Parathyroid adenoma (tissue), 2 donors: ENCODE results near the gene AJM1.
A peak's percentile ranks its signal among the peaks of the same experiment; 100 is the strongest.

Experiments used
- H2AFZ ChIP-seq: fragments of 300-600 bp; sonication (generic); one replicate; pipeline ENCODE4 v1.7.0; 2017; ENCODE audit warnings: antibody characterized with exemption, mild to moderate bottlenecking
- H3K27ac ChIP-seq: fragments of 300-600 bp; sonication (generic); one replicate; pipeline ENCODE4 v1.7.0; 2017
- H3K27me3 ChIP-seq: fragments of 300-600 bp; sonication (generic); one replicate; pipeline ENCODE4 v1.7.0; 2017; ENCODE audit warnings: low read length; ENCODE audit not compliant: control insufficient read depth, insufficient read depth
- H3K36me3 ChIP-seq: fragments of 300-600 bp; sonication (generic); one replicate; pipeline ENCODE4 v1.7.0; 2017; ENCODE audit warnings: low read length; ENCODE audit not compliant: control insufficient read depth, insufficient read depth
- H3K4me1 ChIP-seq: fragments of 300-600 bp; sonication (generic); one replicate; pipeline ENCODE4 v1.7.0; 2017; ENCODE audit warnings: control low read depth
- H3K4me2 ChIP-seq: fragments of 300-600 bp; sonication (generic); one replicate; pipeline ENCODE4 v1.7.0; 2017; ENCODE audit warnings: low read length
- H3K4me3 ChIP-seq: fragments of 300-600 bp; sonication (generic); one replicate; pipeline ENCODE4 v1.7.0; 2017; ENCODE audit warnings: low read depth, low read length
- H3K79me2 ChIP-seq: fragments of 300-600 bp; sonication (generic); one replicate; pipeline ENCODE4 v1.7.0; 2017; ENCODE audit warnings: control low read depth
- H3K9ac ChIP-seq: fragments of 300-600 bp; sonication (generic); one replicate; pipeline ENCODE4 v1.7.0; 2017; ENCODE audit warnings: mild to moderate bottlenecking
- H3K9me3 ChIP-seq: fragments of 300-600 bp; sonication (generic); one replicate; pipeline ENCODE4 v1.7.0; 2017; ENCODE audit warnings: low read length; ENCODE audit not compliant: control insufficient read depth
- CTCF ChIP-seq: fragments of 300-600 bp; sonication (generic); IDR thresholded peaks from one replicate; pipeline ENCODE4 v1.7.0; 2017; ENCODE audit warnings: antibody characterized with exemption, mild to moderate bottlenecking
- donor health status: primary hyperparathyroidism.

AJM1 gene

GRCh38 chr9:136847088-136847825 is 5.0 kb downstream of the AJM1 start:
- Histone ChIP-seq H3K4me1 (peaks cover 5% of the 10 kb centered on the region), H3K27me3 (no peaks in the 10 kb centered on the region), H3K27ac (peak overlapping the region; percentile 47)

GRCh38 chr9:136847826-136848392 is 5.6 kb downstream of the AJM1 start:
- Histone ChIP-seq H3K4me2 (peak overlapping the region; percentile 93), H3K4me1 (peaks cover 5% of the 10 kb centered on the region), H3K4me3 (peak overlapping the region; percentile 96), H3K36me3 (no peaks in the 10 kb centered on the region), H3K9me3 (no peaks in the 10 kb centered on the region), H3K79me2 (no peaks in the 10 kb centered on the region), H2AFZ (peak overlapping the region; percentile 38), H3K27me3 (no peaks in the 10 kb centered on the region), H3K27ac (peak overlapping the region; percentile 47), H3K9ac (no peak overlapping the region)
- no peak for TF ChIP-seq CTCF

More at GRCh38 chr9:136847088-136847825, 5.0 kb downstream of the AJM1 start:
- no peak for TF ChIP-seq CTCF
- Histone ChIP-seq H3K79me2 (no peaks in the 10 kb centered on the region), H2AFZ (no peak overlapping the region), H3K9ac (no peak overlapping the region), H3K4me3 (peak overlapping the region; percentile 96), H3K4me2 (peak overlapping the region; percentile 93), H3K36me3 (no peaks in the 10 kb centered on the region), H3K9me3 (no peaks in the 10 kb centered on the region)

- H3K4me1 ChIP-seq: peaks cover 5% of the 10 kb centered on the region
- H3K9ac ChIP-seq: no peak overlapping the region
- H3K9me3 ChIP-seq: no peaks in the 10 kb centered on the region
- H3K27ac ChIP-seq: peak overlapping the region; percentile 73
- peak overlapping the region; percentile 96 for H3K4me3 ChIP-seq
- peak overlapping the region; percentile 93 for H3K4me2 ChIP-seq
- H2AFZ ChIP-seq: peak overlapping the region; percentile 38
- H3K36me3 ChIP-seq: no peaks in the 10 kb centered on the region
- no peaks in the 10 kb centered on the region for H3K27me3 ChIP-seq
- no peaks in the 10 kb centered on the region for H3K79me2 ChIP-seq
- no peak for TF ChIP-seq CTCF
These were observed 6.2 kb downstream of the AJM1 start for GRCh38 chr9:136848393-136849037.

GRCh38 chr9:136849038-136849959 is 7.0 kb downstream of the AJM1 start, which contains the start of gene PHPT1:
TSS of gene PHPT1 (plus strand) at chr9:136849409. CDS start at chr9:136849431, 22 bp downstream.
- Histone ChIP-seq H3K4me1 (peaks cover 5% of the 10 kb centered on the region), H3K27me3 (no peaks in the 10 kb centered on the region), H3K4me3 (peak within 1 kb of the TSS; percentile 96), H3K27ac (peak within 1 kb of the TSS; percentile 73), H3K9me3 (no peaks in the 10 kb centered on the region), H3K4me2 (peak within 1 kb of the TSS; percentile 98), H3K79me2 (no peaks in the 10 kb centered on the region), H2AFZ (peak within 1 kb of the TSS; percentile 76), H3K36me3 (no peaks in the 10 kb centered on the region), H3K9ac (no peak within 1 kb of the TSS)
- TF ChIP-seq CTCF: no peak
